Measurements from ENCODE around the gene TMEM134. TPM values are rescaled to one million over a fixed set of nuclear protein-coding genes. Genes with fewer than 3 reads are reported as not detected.

The TMEM134 gene
- total and polyA plus RNA-seq, 2 donors (not counting 3 experiments of a cell fraction or from before 2014, with no cell fraction given): 33.4 to 207 TPM

GRCh38 chr11:67493548-67494370 is 24.7 kb upstream of the TMEM134 start:
- intact Hi-C loops (cut with micrococcal nuclease) (no loop called here), dilution Hi-C loops (cut with MboI; ENCODE audit: extremely low pct_ligation_motif_present, low sequenced_read_pairs) (no loop called here)
- ChIA-PET POLR2A (no interaction called here), CTCF (no interaction called here)
- no peak for TF ChIP-seq EZH2 (IDR thresholded peaks at IDR 0.05; ENCODE audit: borderline replicate concordance, low read depth, low read length, severe bottlenecking)
- Histone ChIP-seq H2AFZ (ENCODE audit: low read depth, low read length) (no peak overlapping the region), H3K9me3 (replicated peaks; ENCODE audit: control insufficient read depth, insufficient read depth, low read length) (no peaks in the 10 kb centered on the region), H4K20me1 (replicated peaks; ENCODE audit: control insufficient read depth, extremely low read depth, insufficient read depth, low read length) (no peaks in the 10 kb centered on the region), H3K27ac (ENCODE audit: insufficient read depth, low read depth, low read length) (no peak overlapping the region), H3K4me3 (replicated peaks in 1 of 3; ENCODE audit: insufficient read depth in 1 of 3, low read depth in 1 of 3, low read length in 3 of 3) (no peak overlapping the region), H3K4me1 (ENCODE audit: control insufficient read depth, extremely low read depth, insufficient read depth, low read length) (no peaks in the 10 kb centered on the region), H3K36me3 (ENCODE audit: control insufficient read depth in 2 of 2, extremely low read depth in 1 of 2, insufficient read depth in 2 of 2, low read length in 2 of 2) (peaks cover 0 to 9% of the 10 kb centered on the region in 2 experiments), H3K9ac (replicated peaks; ENCODE audit: extremely low read depth, insufficient read depth, low read length) (no peak overlapping the region), H3K27me3 (ENCODE audit: control insufficient read depth in 2 of 2, insufficient read depth in 2 of 2, low read length in 2 of 2) (no peaks in the 10 kb centered on the region), H3K9me1 (replicated peaks; ENCODE audit: control insufficient read depth, extremely low read depth, insufficient read depth, low read length) (no peaks in the 10 kb centered on the region), H3K79me2 (ENCODE audit: control insufficient read depth, insufficient read depth, low read length) (no peaks in the 10 kb centered on the region), H3K4me2 (ENCODE audit: insufficient read depth, low read length) (no peak overlapping the region)
- no peak for DNase-seq (ENCODE audit: low read depth, low spot score)
- no peak for FAIRE-seq
- BruUV-seq (replicated peaks): no TSS peak

GRCh38 chr11:67492801-67493547 is 23.9 kb upstream of the TMEM134 start:
- dilution Hi-C loops (cut with MboI; ENCODE audit: extremely low pct_ligation_motif_present, low sequenced_read_pairs): no loop called here
- Histone ChIP-seq H3K36me3 (ENCODE audit: control insufficient read depth in 2 of 2, extremely low read depth in 1 of 2, insufficient read depth in 2 of 2, low read length in 2 of 2) (peaks cover 0 to 9% of the 10 kb centered on the region in 2 experiments), H3K9me3 (replicated peaks; ENCODE audit: control insufficient read depth, insufficient read depth, low read length) (no peaks in the 10 kb centered on the region), H3K9ac (replicated peaks; ENCODE audit: extremely low read depth, insufficient read depth, low read length) (no peak overlapping the region), H3K27ac (ENCODE audit: insufficient read depth, low read depth, low read length) (no peak overlapping the region), H3K4me2 (ENCODE audit: insufficient read depth, low read length) (no peak overlapping the region), H3K4me1 (ENCODE audit: control insufficient read depth, extremely low read depth, insufficient read depth, low read length) (no peaks in the 10 kb centered on the region), H3K4me3 (replicated peaks in 1 of 3; ENCODE audit: insufficient read depth in 1 of 3, low read depth in 1 of 3, low read length in 3 of 3) (no peak overlapping the region), H3K9me1 (replicated peaks; ENCODE audit: control insufficient read depth, extremely low read depth, insufficient read depth, low read length) (no peaks in the 10 kb centered on the region), H2AFZ (ENCODE audit: low read depth, low read length) (no peak overlapping the region), H3K79me2 (ENCODE audit: control insufficient read depth, insufficient read depth, low read length) (no peaks in the 10 kb centered on the region), H4K20me1 (replicated peaks; ENCODE audit: control insufficient read depth, extremely low read depth, insufficient read depth, low read length) (no peaks in the 10 kb centered on the region), H3K27me3 (ENCODE audit: control insufficient read depth in 2 of 2, insufficient read depth in 2 of 2, low read length in 2 of 2) (no peaks in the 10 kb centered on the region)
- TF ChIP-seq GATA2 (IDR thresholded peaks at IDR 0.05; ENCODE audit: insufficient read depth, insufficient read length, low read depth, low read length): no peak
- no peak for TF ChIP-seq MYC (IDR thresholded peaks at IDR 0.05; ENCODE audit: low read depth, low read length)
- no peak for TF ChIP-seq EZH2 (IDR thresholded peaks at IDR 0.05; ENCODE audit: borderline replicate concordance, low read depth, low read length, severe bottlenecking)
- no peak for TF ChIP-seq POLR2AphosphoS5 (IDR thresholded peaks at IDR 0.05; ENCODE audit: insufficient read depth, low read depth, low read length)
- TF ChIP-seq FOS (IDR thresholded peaks at IDR 0.05; ENCODE audit: borderline replicate concordance, insufficient read depth, low read length): no peak
- TF ChIP-seq JUN (IDR thresholded peaks at IDR 0.05; ENCODE audit: borderline replicate concordance, insufficient read depth, insufficient read length, low read depth): no peak
- TF ChIP-seq MAX (IDR thresholded peaks at IDR 0.05; ENCODE audit: insufficient read depth, insufficient read length): no peak
- TF ChIP-seq POLR2A (IDR thresholded peaks at IDR 0.05; ENCODE audit: low read depth, low read length): no peak
- no peak for TF ChIP-seq CTCF (IDR thresholded peaks at IDR 0.05; ENCODE audit: extremely low read depth in 1 of 2, insufficient read depth in 1 of 2, low read depth in 1 of 2, low read length in 2 of 2)
- BruUV-seq (replicated peaks): no TSS peak
- FAIRE-seq (no peak), DNase-seq (ENCODE audit: low read depth, low spot score) (no peak)
- ChIA-PET POLR2A (no interaction called here), CTCF (interaction anchor here (1.0 to 2.6 kb wide), 2 partner anchors 10 to 91 kb away, joined by 3 to 10 read pairs; partner anchors contain the start of genes AIP and PPP1CA)
- intact Hi-C loops (cut with micrococcal nuclease): no loop called here
